COLO829 (cell line): ENCODE measurements around the gene DYTN.
A peak's percentile ranks its signal among the peaks of the same experiment; 100 is the strongest.

ENCODE experiments used
- DNase-seq: peaks from one replicate; pipeline ENCODE4 v3.0.0; 2012; ENCODE audit warnings: low spot score

Gene DYTN

GRCh38 chr2:206698811-206699210 is 19.4 kb downstream of the DYTN start:
- DNase-seq: peak; percentile 31

- no peak for DNase-seq
Observed at GRCh38 chr2:206696910-206697309, 21.3 kb downstream of the DYTN start.

GRCh38 chr2:206693399-206694137 is 24.6 kb downstream of the DYTN start:
- peak; percentile 67 for DNase-seq

- DNase-seq: no peak
Observed at GRCh38 chr2:206692971-206693370, 25.2 kb downstream of the DYTN start.

GRCh38 chr2:206688990-206689389 is 29.2 kb downstream of the DYTN start:
- DNase-seq: no peak

- DNase-seq: no peak
Observed at GRCh38 chr2:206688453-206688852, 29.7 kb downstream of the DYTN start.

- DNase-seq: no peak
Observed at GRCh38 chr2:206683546-206683945, 34.6 kb downstream of the DYTN start.

GRCh38 chr2:206670531-206671319 is 47.5 kb downstream of the DYTN start:
- DNase-seq: no peak

- DNase-seq: no peak
Observed at GRCh38 chr2:206665251-206665650, 52.9 kb downstream of the DYTN start.

GRCh38 chr2:206657087-206657486 is 61.1 kb downstream of the DYTN start:
- no peak for DNase-seq

GRCh38 chr2:206647985-206648384 is 70.2 kb downstream of the DYTN start:
- DNase-seq: no peak

GRCh38 chr2:206642075-206643025 is 75.8 kb downstream of the DYTN start, which contains the start of gene FAM237A:
FAM237A (plus strand) TSS chr2:206642487; CDS start chr2:206644237, 1,750 bp downstream.
- peak; percentile 57 for DNase-seq

GRCh38 chr2:206641226-206641625 is 77.0 kb downstream of the DYTN start:
- no peak for DNase-seq

GRCh38 chr2:206639636-206640035 is 78.6 kb downstream of the DYTN start:
- DNase-seq: no peak

GRCh38 chr2:206635015-206635414 is 83.2 kb downstream of the DYTN start:
- DNase-seq: no peak

GRCh38 chr2:206631340-206631739 is 86.9 kb downstream of the DYTN start:
- DNase-seq: no peak

GRCh38 chr2:206627632-206628031 is 90.6 kb downstream of the DYTN start:
- no peak for DNase-seq

- no peak for DNase-seq
Observed at GRCh38 chr2:206626108-206626507, 92.1 kb downstream of the DYTN start.

- no peak for DNase-seq
Observed at GRCh38 chr2:206619011-206619410, 99.2 kb downstream of the DYTN start.

GRCh38 chr2:206616151-206616550 is 102.0 kb downstream of the DYTN start:
- DNase-seq: no peak

GRCh38 chr2:206615417-206616089 is 102.6 kb downstream of the DYTN start:
- no peak for DNase-seq

GRCh38 chr2:206614811-206615210 is 103.4 kb downstream of the DYTN start:
- DNase-seq: peak; percentile 4
